ENCODE data around the gene DUSP5.

- TF ChIP-seq EZH2phosphoT487 (IDR thresholded peaks at IDR 0.05; ENCODE audit: borderline replicate concordance, low read depth, low read length) (no peak), CTCF (conservative IDR thresholded peaks at IDR 0.05; ENCODE audit: low read length) (no peak)
Measured at GRCh38 chr10:110481919-110482318, 15.8 kb upstream of the DUSP5 start.

All from OCI-LY7 (cell line).